SK-N-SH treated with all-trans-retinoic acid at 6 μM for 48 hours (cell line): ENCODE results near the gene MSL2.
"Not testable (repeated sequence)": the region's sequence is repeated elsewhere in the genome, so short reads cannot be mapped to it uniquely, and the experiment has no call there.

Source experiments
- ATAC-seq: fragments of 200-7000 bp; cut with Tn5 transposase; 3 replicates; pipeline ENCODE4 v1.9.1; 2020; ENCODE audit warnings: mild to moderate bottlenecking, moderate library complexity
- ARNTL ChIP-seq: fragments of 450-650 bp; formaldehyde crosslinking; IDR thresholded peaks from 2 replicates; pipeline ENCODE4 v1.5.0; 2020; ENCODE audit warnings: low read depth, mild to moderate bottlenecking, moderate library complexity, borderline replicate concordance
- BACH2 ChIP-seq: fragments of 250-450 bp; sonication (Bioruptor Pico); IDR thresholded peaks from 2 replicates; pipeline ENCODE4 v1.9.0; 2021; ENCODE audit warnings: mild to moderate bottlenecking, borderline replicate concordance
- CREB5 ChIP-seq: fragments of 250-450 bp; sonication (Bioruptor Pico); IDR thresholded peaks from 2 replicates; pipeline ENCODE4 v1.5.1; 2020; ENCODE audit warnings: low read depth, mild to moderate bottlenecking, moderate library complexity
- CSDC2 ChIP-seq: fragments of 250-450 bp; sonication (Bioruptor Pico); IDR thresholded peaks from 2 replicates; pipeline ENCODE4 v1.5.0; 2020; ENCODE audit warnings: mild to moderate bottlenecking, moderate library complexity
- CSRNP3 ChIP-seq: fragments of 250-450 bp; sonication (Bioruptor Pico); IDR thresholded peaks from 2 replicates; pipeline ENCODE4 v1.5.1; 2021; ENCODE audit warnings: mild to moderate bottlenecking, moderate library complexity
- ESRRG ChIP-seq: fragments of 250-450 bp; sonication (Bioruptor Pico); IDR thresholded peaks from 2 replicates; pipeline ENCODE4 v1.6.1; 2021; ENCODE audit warnings: mild to moderate bottlenecking
- GLIS3 ChIP-seq: fragments of 250-450 bp; sonication (Bioruptor Pico); IDR thresholded peaks from 2 replicates; pipeline ENCODE4 v1.5.0; 2020; ENCODE audit warnings: mild to moderate bottlenecking, moderate library complexity
- ISL1 ChIP-seq: fragments of 250-450 bp; sonication (Bioruptor Pico); IDR thresholded peaks from 2 replicates; pipeline ENCODE4 v2.1.2; 2022; ENCODE audit warnings: mild to moderate bottlenecking, moderate library complexity
- OSR1 ChIP-seq: fragments of 250-450 bp; sonication (Bioruptor Pico); IDR thresholded peaks from 2 replicates; pipeline ENCODE4 v1.8.0; 2022; ENCODE audit warnings: moderate library complexity, mild to moderate bottlenecking, inconsistent platforms
- PATZ1 ChIP-seq: fragments of 250-450 bp; sonication (Bioruptor Pico); IDR thresholded peaks from 2 replicates; pipeline ENCODE4 v1.8.0; 2020; ENCODE audit warnings: mild to moderate bottlenecking, moderate library complexity, borderline replicate concordance
- POU6F1 ChIP-seq: fragments of 250-450 bp; sonication (Bioruptor Pico); IDR thresholded peaks from 2 replicates; pipeline ENCODE4 v1.8.0; 2021; ENCODE audit warnings: low read depth, mild to moderate bottlenecking, moderate library complexity, borderline replicate concordance
- PPARA ChIP-seq: fragments of 250-450 bp; sonication (Bioruptor Pico); IDR thresholded peaks from 2 replicates; pipeline ENCODE4 v1.5.0; 2020; ENCODE audit warnings: mild to moderate bottlenecking, borderline replicate concordance
- RARB ChIP-seq: fragments of 250-450 bp; sonication (Bioruptor Pico); IDR thresholded peaks from 2 replicates; pipeline ENCODE4 v1.8.0; 2021; ENCODE audit warnings: mild to moderate bottlenecking, moderate library complexity
- SNAI2 ChIP-seq: fragments of 250-450 bp; sonication (Bioruptor Pico); IDR thresholded peaks from 2 replicates; pipeline ENCODE4 v1.5.0; 2020; ENCODE audit warnings: mild to moderate bottlenecking, moderate library complexity
- TCF4 ChIP-seq: fragments of 250-450 bp; sonication (Bioruptor Pico); IDR thresholded peaks from 2 replicates; pipeline ENCODE4 v1.8.0; 2021; ENCODE audit warnings: mild to moderate bottlenecking, moderate library complexity, borderline replicate concordance
- TOX ChIP-seq: fragments of 250-450 bp; sonication (Bioruptor Pico); IDR thresholded peaks from 2 replicates; pipeline ENCODE4 v1.8.0; 2021; ENCODE audit warnings: mild to moderate bottlenecking, moderate library complexity, borderline replicate concordance
- TSHZ2 ChIP-seq: fragments of 250-450 bp; sonication (Bioruptor Pico); IDR thresholded peaks from 2 replicates; pipeline ENCODE4 v1.5.0; 2020; ENCODE audit warnings: mild to moderate bottlenecking, moderate library complexity
- ZC3H10 ChIP-seq: fragments of 250-450 bp; sonication (Bioruptor Pico); IDR thresholded peaks from 2 replicates; pipeline ENCODE4 v1.5.1; 2021; ENCODE audit warnings: mild to moderate bottlenecking, moderate library complexity
- ZFP30 ChIP-seq: fragments of 450-650 bp; formaldehyde crosslinking; IDR thresholded peaks from 2 replicates; pipeline ENCODE4 v1.5.0; 2022; ENCODE audit warnings: mild to moderate bottlenecking, moderate library complexity
- ZNF565 ChIP-seq: fragments of 450-650 bp; formaldehyde crosslinking; conservative IDR thresholded peaks from 2 replicates; pipeline ENCODE4 v1.5.0; 2020; ENCODE audit warnings: low read depth, mild to moderate bottlenecking, moderate library complexity
- ZNF70 ChIP-seq: fragments of 450-650 bp; formaldehyde crosslinking; IDR thresholded peaks from 2 replicates; pipeline ENCODE4 v1.5.0; 2020; ENCODE audit warnings: mild to moderate bottlenecking, moderate library complexity

The MSL2 gene

GRCh38 chr3:136235545-136235944, 39.4 kb upstream of the MSL2 start:
- no peak for TF ChIP-seq GLIS3 (CRISPR knock-in tag)
- TF ChIP-seq ARNTL, result no peak
- no peak for TF ChIP-seq POU6F1 (CRISPR knock-in tag)
- TF ChIP-seq PPARA (CRISPR knock-in tag), result no peak
- no peak for TF ChIP-seq ZNF70 (CRISPR knock-in tag)
- TF ChIP-seq, all 23 proteins: peak for 0
- ATAC-seq, result no peak

GRCh38 chr3:136232413-136232812, 36.3 kb upstream of the MSL2 start:
- TF ChIP-seq SNAI2 (no peak), ESRRG (CRISPR knock-in tag) (no peak), ZC3H10 (CRISPR knock-in tag) (no peak), ISL1 (CRISPR knock-in tag) (no peak), RARB (CRISPR knock-in tag) (no peak), PPARA (CRISPR knock-in tag) (no peak), ZNF565 (CRISPR knock-in tag) (no peak), TSHZ2 (no peak), ZNF70 (CRISPR knock-in tag) (no peak), GLIS3 (CRISPR knock-in tag) (no peak), ZFP30 (CRISPR knock-in tag) (no peak), ARNTL (no peak), OSR1 (CRISPR knock-in tag) (no peak), CSDC2 (CRISPR knock-in tag) (no peak), BACH2 (CRISPR knock-in tag) (no peak), CREB5 (CRISPR knock-in tag) (no peak), POU6F1 (CRISPR knock-in tag) (no peak), CSRNP3 (no peak), TCF4 (no peak)
- no peak for ATAC-seq

- ATAC-seq, result not testable (repeated sequence)
These were observed 26.6 kb upstream of the MSL2 start for GRCh38 chr3:136222746-136223145.

GRCh38 chr3:136211547-136211946, 15.4 kb upstream of the MSL2 start:
- TF ChIP-seq CSRNP3 (no peak), TOX (CRISPR knock-in tag) (no peak), ESRRG (CRISPR knock-in tag) (no peak), TCF4 (no peak), PATZ1 (CRISPR knock-in tag) (no peak), CREB5 (CRISPR knock-in tag) (no peak), ZNF565 (CRISPR knock-in tag) (no peak), PPARA (CRISPR knock-in tag) (no peak), CSDC2 (CRISPR knock-in tag) (no peak), SNAI2 (no peak), RARB (CRISPR knock-in tag) (no peak), ZFP30 (CRISPR knock-in tag) (no peak)
- ATAC-seq, result no peak
